Body of pancreas (tissue), 4 donors: Measurements from ENCODE around the gene SCAF11.

ENCODE experiments used
- CTCF ChIP-seq, 7 experiments: fragments of 450-650 bp in 4 of 7; fragments of 200-600 bp in 3 of 7; sonication (generic) in 3 of 7; IDR thresholded peaks; one replicate each; pipeline ENCODE4 v1.5.1; 2016 to 2019; ENCODE audit warnings: antibody characterized with exemption in 7 of 7
- POLR2A ChIP-seq, 3 donors: fragments of 450-650 bp; IDR thresholded peaks; one replicate each; pipeline ENCODE4 v1.6.1; 2016; ENCODE audit warnings: antibody characterized with exemption in 3 of 3, mild to moderate bottlenecking in 2 of 3

DNA sequence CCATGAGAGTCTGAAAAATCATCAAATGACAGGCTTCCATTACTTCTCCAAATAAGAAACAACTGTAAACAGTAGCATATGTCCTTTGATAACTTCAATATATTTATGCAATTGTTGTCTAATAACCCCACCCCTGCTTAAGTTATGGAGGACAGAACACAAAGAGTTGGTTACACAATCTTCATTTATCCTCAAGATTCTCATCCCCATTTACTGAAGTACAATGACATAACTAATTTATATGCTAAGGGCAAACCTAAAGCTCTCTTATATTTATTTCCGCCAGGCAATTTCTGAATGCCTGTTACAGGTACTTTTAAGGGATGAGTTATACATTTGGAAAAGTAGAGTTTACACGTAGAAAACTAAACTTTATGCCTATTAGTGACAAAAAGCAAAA lies 12.3 kb downstream of the SCAF11 start:
- TF ChIP-seq CTCF (IDR thresholded peaks at IDR 0.05) (no peak), POLR2A (IDR thresholded peaks at IDR 0.05) (no peak)
